IMR-90 (cell line): ENCODE measurements around the gene LGI2. TPM values are rescaled to one million over a fixed set of nuclear protein-coding genes. Genes with fewer than 3 reads are reported as not detected.

Source experiments
- ATAC-seq: fragments of 200-7000 bp; cut with Tn5 transposase; 2 replicates; pipeline ENCODE4 v1.9.1; 2020; ENCODE audit warnings: low read depth, mild to moderate bottlenecking, moderate library complexity
- BruUV-seq: library from RNA; stranded (reverse); fragments of 400-500 nt; replicated peaks from 2 replicates; lab custom pipeline; 2021; lab: Mats Ljungman, UMichigan
- CTCF ChIA-PET: fragments of 300-600 bp; formaldehyde crosslinking; extraction: SDS; loops from one replicate; lab custom pipeline; 2021; ENCODE audit warnings: antibody characterized with exemption; lab: Yijun Ruan, JAX
- POLR2A ChIA-PET: fragments of 300-600 bp; sonication (Branson Sonifier 250); formaldehyde crosslinking; loops from one replicate; lab custom pipeline; 2022; ENCODE audit warnings: antibody characterized with exemption; ENCODE audit not compliant: unreplicated experiment; lab: Charles Lee
- DNase-seq: peaks from one replicate; pipeline ENCODE4 v3.0.0; 2013
- H2AFZ ChIP-seq: replicated peaks from 2 replicates; pipeline ENCODE3; 2013; ENCODE audit warnings: low read length, mild to moderate bottlenecking; ENCODE audit not compliant: poor library complexity
- H2AK5ac ChIP-seq: 2 replicates; pipeline ENCODE4 v1.6.1; 2013; ENCODE audit warnings: low read depth, low read length, inconsistent platforms
- H2AK9ac ChIP-seq: replicated peaks from 2 replicates; pipeline ENCODE3; 2013; ENCODE audit warnings: mild to moderate bottlenecking, low read depth, low read length, moderate library complexity; ENCODE audit not compliant: poor library complexity
- H2BK120ac ChIP-seq: 2 replicates; pipeline ENCODE4 v1.6.1; 2013; ENCODE audit warnings: low read depth, low read length, inconsistent platforms
- H2BK15ac ChIP-seq: 3 replicates; pipeline ENCODE4 v1.6.1; 2013; ENCODE audit warnings: low read depth, low read length, inconsistent platforms
- H2BK20ac ChIP-seq: 2 replicates; pipeline ENCODE4 v1.6.1; 2013; ENCODE audit warnings: low read depth, mild to moderate bottlenecking, inconsistent platforms, low read length, moderate library complexity
- H2BK5ac ChIP-seq: 2 replicates; pipeline ENCODE4 v1.6.1; 2013; ENCODE audit warnings: mild to moderate bottlenecking, low read depth, low read length, inconsistent platforms; ENCODE audit not compliant: poor library complexity, severe bottlenecking
- H3K14ac ChIP-seq: replicated peaks from 2 replicates; pipeline ENCODE4 v1.6.1; 2013; ENCODE audit warnings: low read depth, low read length, inconsistent platforms
- H3K18ac ChIP-seq: 2 replicates; pipeline ENCODE4 v1.6.1; 2013; ENCODE audit warnings: low read depth, low read length, control low read depth
- H3K23ac ChIP-seq: 2 replicates; pipeline ENCODE4 v1.6.1; 2013; ENCODE audit warnings: low read depth, low read length, inconsistent platforms
- H3K27ac ChIP-seq: 2 replicates; pipeline ENCODE4 v1.5.1; 2013; ENCODE audit warnings: mild to moderate bottlenecking, control low read depth, low read length; ENCODE audit not compliant: insufficient read depth
- H3K27me3 ChIP-seq: 2 replicates; pipeline ENCODE4 v1.6.1; 2013; ENCODE audit warnings: low read length; ENCODE audit not compliant: control insufficient read depth, insufficient read depth
- H3K36me3 ChIP-seq: 2 replicates; pipeline ENCODE4 v1.6.1; 2013; ENCODE audit warnings: low read length, mixed read lengths; ENCODE audit not compliant: control insufficient read depth, insufficient read depth
- H3K4ac ChIP-seq: 2 replicates; pipeline ENCODE4 v1.6.1; 2013; ENCODE audit warnings: low read depth, low read length, inconsistent platforms
- H3K4me1 ChIP-seq: 2 replicates; pipeline ENCODE4 v1.6.1; 2013; ENCODE audit warnings: low read length, mixed read lengths; ENCODE audit not compliant: control insufficient read depth, insufficient read depth
- H3K4me2 ChIP-seq: 2 replicates; pipeline ENCODE4 v1.6.1; 2013; ENCODE audit warnings: low read depth, mild to moderate bottlenecking, control low read depth, low read length, moderate library complexity
- H3K4me3 ChIP-seq: 2 replicates; pipeline ENCODE4 v1.5.1; 2013; ENCODE audit warnings: low read depth, mild to moderate bottlenecking, control low read depth, low read length, moderate library complexity; ENCODE audit not compliant: insufficient read depth
- H3K56ac ChIP-seq: 2 replicates; pipeline ENCODE4 v1.6.1; 2013; ENCODE audit warnings: low read length, inconsistent platforms; ENCODE audit not compliant: insufficient read depth; ENCODE audit errors: extremely low read depth
- H3K79me1 ChIP-seq, 2 experiments: 2 replicates each; pipeline ENCODE4 v1.6.1; 2013; ENCODE audit warnings: low read length in 2 of 2, inconsistent platforms in 1 of 2, low read depth in 1 of 2
- H3K9ac ChIP-seq: 2 replicates; pipeline ENCODE4 v1.6.1; 2013; ENCODE audit warnings: low read depth, low read length, control low read depth
- H3K9me1 ChIP-seq: 2 replicates; pipeline ENCODE4 v1.6.1; 2013; ENCODE audit warnings: low read length, inconsistent platforms; ENCODE audit not compliant: insufficient read depth
- H3K9me3 ChIP-seq: 2 replicates; pipeline ENCODE4 v1.6.1; 2013; ENCODE audit warnings: low read length; ENCODE audit not compliant: control insufficient read depth, insufficient read depth
- H4K20me1 ChIP-seq: 2 replicates; pipeline ENCODE4 v1.6.1; 2013; ENCODE audit warnings: low read length, inconsistent platforms; ENCODE audit not compliant: insufficient read depth
- H4K5ac ChIP-seq: 2 replicates; pipeline ENCODE4 v1.6.1; 2013; ENCODE audit warnings: mild to moderate bottlenecking, low read depth, low read length, control low read depth
- H4K8ac ChIP-seq, 2 experiments: 2 replicates each; pipeline ENCODE4 v1.6.1; 2013; ENCODE audit warnings: low read depth in 2 of 2, low read length in 2 of 2, control low read depth in 1 of 2, inconsistent platforms in 1 of 2
- H4K91ac ChIP-seq: 2 replicates; pipeline ENCODE4 v1.6.1; 2013; ENCODE audit warnings: low read depth, low read length, inconsistent platforms; ENCODE audit not compliant: insufficient read depth
- BHLHE40 ChIP-seq: fragments of 150-350 bp; IDR thresholded peaks from 2 replicates; pipeline ENCODE4 v1.6.1; 2016; ENCODE audit warnings: mild to moderate bottlenecking, low read depth, low read length
- CEBPB ChIP-seq: IDR thresholded peaks from 2 replicates; pipeline ENCODE4 v1.6.1; 2012; ENCODE audit warnings: low read depth, low read length, improper control_type of control experiment
- CHD1 ChIP-seq: IDR thresholded peaks from 2 replicates; pipeline ENCODE4 v1.6.1; 2012; ENCODE audit warnings: low read depth, low read length, improper control_type of control experiment
- FOS ChIP-seq: fragments of 150-350 bp; IDR thresholded peaks from 2 replicates; pipeline ENCODE4 v1.6.1; 2016; ENCODE audit warnings: low read depth, low read length
- MAFK ChIP-seq: IDR thresholded peaks from 2 replicates; pipeline ENCODE4 v1.6.1; 2012; ENCODE audit warnings: low read depth, low read length, improper control_type of control experiment
- MAZ ChIP-seq: IDR thresholded peaks from 2 replicates; pipeline ENCODE4 v1.6.1; 2012; ENCODE audit warnings: low read depth, mild to moderate bottlenecking, low read length, improper control_type of control experiment, moderate library complexity, borderline replicate concordance
- MXI1 ChIP-seq: IDR thresholded peaks from 2 replicates; pipeline ENCODE4 v1.6.1; 2012; ENCODE audit warnings: low read depth, mild to moderate bottlenecking, low read length, moderate library complexity, borderline replicate concordance
- NFE2L2 ChIP-seq: fragments of 150-350 bp; IDR thresholded peaks from 2 replicates; pipeline ENCODE4 v1.6.1; 2016; ENCODE audit warnings: low read depth, mild to moderate bottlenecking, low read length
- POLR2A ChIP-seq: IDR thresholded peaks from 2 replicates; pipeline ENCODE4 v1.6.1; 2012; ENCODE audit warnings: mild to moderate bottlenecking, low read depth, low read length
- RAD21 ChIP-seq: IDR thresholded peaks from 2 replicates; pipeline ENCODE4 v1.6.1; 2012; ENCODE audit warnings: low read length, improper control_type of control experiment
- RFX5 ChIP-seq: IDR thresholded peaks from 2 replicates; pipeline ENCODE4 v1.8.0; 2012; ENCODE audit warnings: low read depth, mild to moderate bottlenecking, low read length, moderate library complexity
- SMC3 ChIP-seq: fragments of 150-350 bp; IDR thresholded peaks from 2 replicates; pipeline ENCODE4 v1.6.1; 2016; ENCODE audit warnings: low read depth, mild to moderate bottlenecking, antibody characterized with exemption, low read length, moderate library complexity
- WGBS, 2 experiments: methylation state at CpG; one replicate each; pipeline versions ENCODE4 v1.1.5 to v1.1.7; 2013; ENCODE audit warnings: missing lambda C conversion rate in 2 of 2; ENCODE audit not compliant: insufficient read length in 1 of 2; ENCODE audit errors: extremely low coverage in 2 of 2; 5-methylcytosine and 5-hydroxymethylcytosine counted together
- dilution Hi-C: fragments of 300-500 bp; cut with HindIII; formaldehyde crosslinking; loops from one replicate; pipeline ENCODE4 v1.14.3; 2018; ENCODE audit warnings: low sequenced_read_pairs; ENCODE audit not compliant: unreplicated experiment
- in situ Hi-C: fragments of 300-500 bp; cut with MboI; formaldehyde crosslinking; loops from 3 replicates; pipeline ENCODE4 v1.14.3; 2019; ENCODE audit warnings: low sequenced_read_pairs, inconsistent platforms, mixed read lengths
- intact Hi-C: fragments of 100-400 bp; cut with micrococcal nuclease; formaldehyde crosslinking; loops from 2 replicates; pipeline ENCODE4 v1.10.0; 2022
- polyA plus RNA-seq, 3 experiments: library from polyadenylated mRNA; depleted of rRNA; stranded (reverse); fragments of >200 nt; gene quantifications; 2 replicates each; pipeline ENCODE4 v1.2.3, GENCODE V29; 2012; ENCODE audit warnings: low replicate concordance in 1 of 3
- total RNA-seq: library from RNA; depleted of rRNA; stranded (reverse); fragments of >200 nt; gene quantifications from 2 replicates; pipeline ENCODE4 v1.2.3, GENCODE V29; 2012
- TF ChIP-seq, protein P1 (sequence below): fragments of 150-350 bp; IDR thresholded peaks from 2 replicates; pipeline ENCODE4 v1.6.1; 2016; ENCODE audit warnings: low read depth, mild to moderate bottlenecking, low read length, moderate library complexity, borderline replicate concordance
- TF ChIP-seq, protein P2 (sequence below): fragments of 150-350 bp; IDR thresholded peaks from 2 replicates; pipeline ENCODE4 v1.6.1; 2017; ENCODE audit warnings: mild to moderate bottlenecking, antibody characterized with exemption, low read length, low read depth
- TF ChIP-seq, protein P3 (sequence below): conservative IDR thresholded peaks from 2 replicates; pipeline ENCODE4 v1.5.1; 2012; ENCODE audit warnings: mild to moderate bottlenecking, low read depth, low read length, improper control_type of control experiment

Gene LGI2
- total and polyA plus RNA-seq, 2 of the 4 experiments (the other 2 are of a cell fraction) = not detected

DNA sequence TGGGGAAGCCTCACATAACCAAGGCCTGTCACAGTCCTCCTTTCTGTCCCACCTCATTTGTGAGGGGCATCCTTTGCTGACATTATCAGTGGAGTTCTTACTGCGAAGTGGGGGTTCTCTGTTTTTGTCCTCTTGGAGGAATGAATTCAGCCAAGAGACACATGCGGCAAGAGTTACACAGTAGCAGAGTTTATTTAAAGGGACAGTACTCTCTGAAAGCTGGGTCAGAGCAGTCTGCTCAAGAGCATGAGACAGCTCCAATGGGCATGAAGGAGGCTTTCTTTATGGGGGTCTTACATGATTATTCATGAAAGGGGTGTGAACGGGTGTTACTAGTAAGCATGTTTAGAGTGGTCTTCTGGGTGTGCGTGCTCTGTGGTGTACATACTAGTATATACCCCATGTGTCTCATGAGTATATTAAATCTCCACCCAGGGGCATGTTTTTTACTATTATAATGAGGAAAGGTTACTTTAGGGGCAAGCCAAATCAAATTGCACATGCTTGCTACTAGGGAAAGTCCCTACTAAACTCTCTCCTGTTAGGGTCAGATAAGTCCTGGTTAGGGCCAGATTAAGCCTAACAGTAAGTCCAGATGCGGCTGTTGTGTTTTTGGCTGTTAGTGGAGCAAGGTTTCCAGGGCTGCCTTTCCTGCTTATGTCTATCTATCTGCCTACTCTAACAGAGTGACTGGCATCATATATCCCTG, 19.8 kb upstream of the LGI2 start:
- CTCF ChIA-PET = no interaction called here
- H4K20me1 ChIP-seq = no peaks in the 10 kb centered on the region
- no peaks in the 10 kb centered on the region for H3K9me3 ChIP-seq
- no peak overlapping the region for H2BK120ac ChIP-seq
- no peaks in the 10 kb centered on the region for H3K79me1 ChIP-seq
- H3K4me2 ChIP-seq = no peak overlapping the region
- H4K5ac ChIP-seq = no peak overlapping the region
- no peak for TF ChIP-seq SMC3
- TF ChIP-seq, protein P1, sequence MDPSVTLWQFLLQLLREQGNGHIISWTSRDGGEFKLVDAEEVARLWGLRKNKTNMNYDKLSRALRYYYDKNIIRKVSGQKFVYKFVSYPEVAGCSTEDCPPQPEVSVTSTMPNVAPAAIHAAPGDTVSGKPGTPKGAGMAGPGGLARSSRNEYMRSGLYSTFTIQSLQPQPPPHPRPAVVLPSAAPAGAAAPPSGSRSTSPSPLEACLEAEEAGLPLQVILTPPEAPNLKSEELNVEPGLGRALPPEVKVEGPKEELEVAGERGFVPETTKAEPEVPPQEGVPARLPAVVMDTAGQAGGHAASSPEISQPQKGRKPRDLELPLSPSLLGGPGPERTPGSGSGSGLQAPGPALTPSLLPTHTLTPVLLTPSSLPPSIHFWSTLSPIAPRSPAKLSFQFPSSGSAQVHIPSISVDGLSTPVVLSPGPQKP = no peak
- TF ChIP-seq CHD1 = no peak
- TF ChIP-seq, protein P2, sequence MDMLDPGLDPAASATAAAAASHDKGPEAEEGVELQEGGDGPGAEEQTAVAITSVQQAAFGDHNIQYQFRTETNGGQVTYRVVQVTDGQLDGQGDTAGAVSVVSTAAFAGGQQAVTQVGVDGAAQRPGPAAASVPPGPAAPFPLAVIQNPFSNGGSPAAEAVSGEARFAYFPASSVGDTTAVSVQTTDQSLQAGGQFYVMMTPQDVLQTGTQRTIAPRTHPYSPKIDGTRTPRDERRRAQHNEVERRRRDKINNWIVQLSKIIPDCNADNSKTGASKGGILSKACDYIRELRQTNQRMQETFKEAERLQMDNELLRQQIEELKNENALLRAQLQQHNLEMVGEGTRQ = no peak
- no peak for TF ChIP-seq POLR2A
- TF ChIP-seq MAZ = no peak
- TF ChIP-seq MXI1 = no peak
- TF ChIP-seq MAFK = no peak
- no peak for TF ChIP-seq NFE2L2
- no peak for TF ChIP-seq CEBPB
- TF ChIP-seq, protein P3, sequence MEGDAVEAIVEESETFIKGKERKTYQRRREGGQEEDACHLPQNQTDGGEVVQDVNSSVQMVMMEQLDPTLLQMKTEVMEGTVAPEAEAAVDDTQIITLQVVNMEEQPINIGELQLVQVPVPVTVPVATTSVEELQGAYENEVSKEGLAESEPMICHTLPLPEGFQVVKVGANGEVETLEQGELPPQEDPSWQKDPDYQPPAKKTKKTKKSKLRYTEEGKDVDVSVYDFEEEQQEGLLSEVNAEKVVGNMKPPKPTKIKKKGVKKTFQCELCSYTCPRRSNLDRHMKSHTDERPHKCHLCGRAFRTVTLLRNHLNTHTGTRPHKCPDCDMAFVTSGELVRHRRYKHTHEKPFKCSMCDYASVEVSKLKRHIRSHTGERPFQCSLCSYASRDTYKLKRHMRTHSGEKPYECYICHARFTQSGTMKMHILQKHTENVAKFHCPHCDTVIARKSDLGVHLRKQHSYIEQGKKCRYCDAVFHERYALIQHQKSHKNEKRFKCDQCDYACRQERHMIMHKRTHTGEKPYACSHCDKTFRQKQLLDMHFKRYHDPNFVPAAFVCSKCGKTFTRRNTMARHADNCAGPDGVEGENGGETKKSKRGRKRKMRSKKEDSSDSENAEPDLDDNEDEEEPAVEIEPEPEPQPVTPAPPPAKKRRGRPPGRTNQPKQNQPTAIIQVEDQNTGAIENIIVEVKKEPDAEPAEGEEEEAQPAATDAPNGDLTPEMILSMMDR = no peak
- no peak for TF ChIP-seq RAD21
- no peak for TF ChIP-seq BHLHE40
- TF ChIP-seq RFX5 = no peak
- TF ChIP-seq FOS = no peak
- H3K14ac ChIP-seq = no peak overlapping the region
- POLR2A ChIA-PET = no interaction called here
- WGBS, 2 experiments = 60% methylated on average over 1 of the region's 5 CpGs; no CpG with 5 or more reads in 1 of the 2 experiments
- no peak overlapping the region for H2BK20ac ChIP-seq
- no peak overlapping the region for H3K23ac ChIP-seq
- no peak overlapping the region for H3K9ac ChIP-seq
- no TSS peak for BruUV-seq
- in situ Hi-C loops = no loop called here
- DNase-seq (no peak), ATAC-seq (no peak)
- no peak overlapping the region for H3K56ac ChIP-seq
- no peak overlapping the region for H4K8ac ChIP-seq
- H2AK5ac ChIP-seq = no peak overlapping the region
- no peak overlapping the region for H2BK5ac ChIP-seq
- H3K4ac ChIP-seq = no peak overlapping the region
- H4K91ac ChIP-seq = no peak overlapping the region
- H3K4me3 ChIP-seq = no peak overlapping the region
- no peak overlapping the region for H3K18ac ChIP-seq
- no peaks in the 10 kb centered on the region for H3K4me1 ChIP-seq
- intact Hi-C loops = no loop called here
- peaks cover 5% of the 10 kb centered on the region for H3K27me3 ChIP-seq
- no peaks in the 10 kb centered on the region for H3K36me3 ChIP-seq
- H3K27ac ChIP-seq = no peak overlapping the region
- H2BK15ac ChIP-seq = no peak overlapping the region
- H3K9me1 ChIP-seq = no peaks in the 10 kb centered on the region
- dilution Hi-C loops = no loop called here
- H2AK9ac ChIP-seq = no peak overlapping the region
- no peak overlapping the region for H2AFZ ChIP-seq
